Vagina (tissue), 2 donors: ENCODE measurements around the gene EFCAB6. TPM values are rescaled to one million over a fixed set of nuclear protein-coding genes. Genes with fewer than 3 reads are reported as not detected.

Experiments used
- DNase-seq, 2 donors: peaks; one replicate each; pipeline ENCODE4 v3.0.0-alpha.2; 2017; ENCODE audit errors: extremely low spot score in 2 of 2
- H3K27ac ChIP-seq: fragments of 200-600 bp; sonication (generic); one replicate; pipeline ENCODE4 v1.5.1; 2019
- H3K27me3 ChIP-seq: fragments of 200-600 bp; sonication (generic); one replicate; pipeline ENCODE4 v1.5.1; 2019
- H3K36me3 ChIP-seq, 2 donors: fragments of 200-600 bp; sonication (generic); one replicate each; pipeline ENCODE4 v1.5.1; 2017 to 2019
- H3K4me1 ChIP-seq: fragments of 200-600 bp; sonication (generic); one replicate; pipeline ENCODE4 v1.5.1; 2019
- H3K4me3 ChIP-seq, 2 donors: fragments of 200-600 bp; sonication (generic); 1 replicate in 1 of 2; 2 replicates in 1 of 2; pipeline ENCODE4 v1.5.1; 2016 to 2019
- H3K9me3 ChIP-seq: fragments of 200-600 bp; sonication (generic); one replicate; pipeline ENCODE4 v1.5.1; 2019
- POLR2A ChIP-seq, 2 donors: fragments of 450-650 bp; IDR thresholded peaks; one replicate each; pipeline ENCODE4 v1.6.1; 2017; ENCODE audit warnings: antibody characterized with exemption in 2 of 2, mild to moderate bottlenecking in 2 of 2, moderate library complexity in 2 of 2
- POLR2AphosphoS5 ChIP-seq, 2 donors: sonication (generic); formaldehyde crosslinking; IDR thresholded peaks; one replicate each; pipeline ENCODE4 v1.9.0; 2017; ENCODE audit warnings: antibody characterized with exemption in 2 of 2, mild to moderate bottlenecking in 2 of 2, low read depth in 1 of 2; ENCODE audit not compliant: insufficient read depth in 1 of 2
- intact Hi-C: fragments of 100-400 bp; cut with DNase I; formaldehyde crosslinking; loops from one replicate; pipeline ENCODE4 v1.15.1; 2023
- total RNA-seq: library from RNA; depleted of rRNA; stranded (reverse); fragments of >200 nt; gene quantifications from one replicate; pipeline ENCODE4 v1.2.3, GENCODE V29; 2016
- TF ChIP-seq, protein P1 (sequence below), 3 experiments: fragments of 450-650 bp in 2 of 3; fragments of 200-600 bp in 1 of 3; sonication (generic) in 1 of 3; IDR thresholded peaks; one replicate each; pipeline ENCODE4 v1.5.1; 2017 to 2019; ENCODE audit warnings: antibody characterized with exemption in 3 of 3, mild to moderate bottlenecking in 2 of 3, moderate library complexity in 2 of 3

EFCAB6 gene
- total RNA-seq, 1 donor from 2014 or later: 1.7 TPM

DNA sequence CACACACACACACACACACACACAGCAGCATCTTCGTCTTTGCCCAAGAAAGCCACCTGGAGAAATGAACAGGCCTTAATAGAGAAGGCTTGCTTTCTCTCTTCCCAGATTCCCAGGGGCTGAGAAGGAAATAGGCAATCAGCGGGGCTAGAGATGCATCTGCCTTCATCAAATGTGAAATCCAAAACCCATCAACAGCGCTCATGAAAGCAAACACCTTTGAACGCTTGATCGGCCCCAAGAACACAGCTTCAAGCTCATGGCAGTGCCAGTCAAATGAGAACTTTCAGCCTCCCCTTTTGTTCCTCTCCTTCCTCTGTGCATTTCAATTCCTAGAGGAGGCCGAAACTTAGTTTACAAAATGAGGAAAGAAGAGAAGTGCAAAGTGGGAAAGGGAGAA, 122.7 kb downstream of the EFCAB6 start:
- TF ChIP-seq, protein P1, sequence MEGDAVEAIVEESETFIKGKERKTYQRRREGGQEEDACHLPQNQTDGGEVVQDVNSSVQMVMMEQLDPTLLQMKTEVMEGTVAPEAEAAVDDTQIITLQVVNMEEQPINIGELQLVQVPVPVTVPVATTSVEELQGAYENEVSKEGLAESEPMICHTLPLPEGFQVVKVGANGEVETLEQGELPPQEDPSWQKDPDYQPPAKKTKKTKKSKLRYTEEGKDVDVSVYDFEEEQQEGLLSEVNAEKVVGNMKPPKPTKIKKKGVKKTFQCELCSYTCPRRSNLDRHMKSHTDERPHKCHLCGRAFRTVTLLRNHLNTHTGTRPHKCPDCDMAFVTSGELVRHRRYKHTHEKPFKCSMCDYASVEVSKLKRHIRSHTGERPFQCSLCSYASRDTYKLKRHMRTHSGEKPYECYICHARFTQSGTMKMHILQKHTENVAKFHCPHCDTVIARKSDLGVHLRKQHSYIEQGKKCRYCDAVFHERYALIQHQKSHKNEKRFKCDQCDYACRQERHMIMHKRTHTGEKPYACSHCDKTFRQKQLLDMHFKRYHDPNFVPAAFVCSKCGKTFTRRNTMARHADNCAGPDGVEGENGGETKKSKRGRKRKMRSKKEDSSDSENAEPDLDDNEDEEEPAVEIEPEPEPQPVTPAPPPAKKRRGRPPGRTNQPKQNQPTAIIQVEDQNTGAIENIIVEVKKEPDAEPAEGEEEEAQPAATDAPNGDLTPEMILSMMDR (IDR thresholded peaks at IDR 0.05): no peak
- TF ChIP-seq POLR2A (IDR thresholded peaks at IDR 0.05) (no peak), POLR2AphosphoS5 (IDR thresholded peaks at IDR 0.05; ENCODE audit: insufficient read depth in 1 of 2, low read depth in 1 of 2) (no peak)
- no peaks in the 10 kb centered on the region for H3K27me3 ChIP-seq
- no peaks in the 10 kb centered on the region for H3K36me3 ChIP-seq
- intact Hi-C loops: no loop called here
- DNase-seq: no peak
- H3K27ac ChIP-seq: no peak overlapping the region
- no peaks in the 10 kb centered on the region for H3K9me3 ChIP-seq
- no peaks in the 10 kb centered on the region for H3K4me1 ChIP-seq
- H3K4me3 ChIP-seq: no peak overlapping the region

DNA sequence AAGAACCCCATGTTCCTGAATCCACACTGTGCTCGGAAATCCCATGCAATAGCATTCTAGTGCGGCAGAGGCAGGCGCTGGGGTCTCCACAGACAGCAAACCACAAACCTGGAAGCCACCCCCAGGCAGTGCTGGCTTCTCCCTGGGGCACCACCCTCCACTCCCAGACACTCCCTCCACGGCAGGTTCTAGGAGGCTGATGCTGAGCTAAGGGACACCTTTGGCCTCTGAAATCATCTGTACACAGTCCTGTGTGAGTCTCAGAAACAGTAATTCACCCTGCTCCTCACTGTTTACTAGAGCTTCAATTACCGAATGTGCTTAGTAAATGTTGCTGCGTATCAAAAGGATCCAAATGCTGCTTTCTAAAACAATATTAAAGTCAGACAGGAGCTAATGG, 129.3 kb downstream of the EFCAB6 start:
- Histone ChIP-seq H3K27me3 (no peaks in the 10 kb centered on the region), H3K27ac (no peak overlapping the region), H3K4me3 (no peak overlapping the region), H3K9me3 (no peaks in the 10 kb centered on the region), H3K4me1 (no peaks in the 10 kb centered on the region), H3K36me3 (no peaks in the 10 kb centered on the region)
- no peak for DNase-seq
- intact Hi-C loops: no loop called here
- TF ChIP-seq, protein P1 (IDR thresholded peaks at IDR 0.05): no peak
- TF ChIP-seq POLR2AphosphoS5 (IDR thresholded peaks at IDR 0.05; ENCODE audit: insufficient read depth in 1 of 2, low read depth in 1 of 2) (no peak), POLR2A (IDR thresholded peaks at IDR 0.05) (no peak)

DNA sequence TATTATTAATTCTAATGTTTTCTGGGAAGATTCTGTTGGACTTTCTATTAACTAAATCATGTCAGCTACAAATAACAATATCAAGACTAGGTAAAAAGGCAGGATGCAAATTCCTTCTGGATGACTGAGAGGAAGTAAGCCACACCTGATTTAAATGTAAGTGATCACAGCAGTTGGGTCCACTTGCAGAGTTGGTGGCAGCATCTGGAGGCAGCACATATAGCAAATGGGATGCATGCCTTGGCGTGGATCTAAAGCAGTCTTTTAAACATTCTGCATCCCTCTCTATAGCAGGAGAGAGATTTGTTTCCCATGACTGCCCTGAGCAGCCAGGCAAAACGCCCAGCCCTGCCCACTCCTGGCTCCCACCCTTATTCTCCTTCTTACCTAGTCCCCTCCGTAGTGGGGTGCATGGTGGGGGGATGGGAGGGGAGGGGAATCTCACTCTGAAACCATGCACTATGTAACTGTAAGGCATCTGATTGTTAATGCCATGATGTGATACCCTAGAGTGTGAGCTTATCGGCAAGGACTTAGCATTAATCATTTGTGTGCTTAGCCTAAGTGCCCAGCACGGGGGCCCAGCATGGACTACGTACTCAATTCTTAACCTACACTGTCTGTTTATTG, 130.3 kb downstream of the EFCAB6 start:
- Histone ChIP-seq H3K36me3 (no peaks in the 10 kb centered on the region), H3K4me1 (no peaks in the 10 kb centered on the region), H3K4me3 (no peak overlapping the region), H3K27me3 (no peaks in the 10 kb centered on the region), H3K9me3 (no peaks in the 10 kb centered on the region), H3K27ac (no peak overlapping the region)
- no peak for DNase-seq
- TF ChIP-seq POLR2A (IDR thresholded peaks at IDR 0.05) (no peak), POLR2AphosphoS5 (IDR thresholded peaks at IDR 0.05; ENCODE audit: insufficient read depth in 1 of 2, low read depth in 1 of 2) (no peak)
- TF ChIP-seq, protein P1 (IDR thresholded peaks at IDR 0.05): no peak
- intact Hi-C loops: no loop called here

DNA sequence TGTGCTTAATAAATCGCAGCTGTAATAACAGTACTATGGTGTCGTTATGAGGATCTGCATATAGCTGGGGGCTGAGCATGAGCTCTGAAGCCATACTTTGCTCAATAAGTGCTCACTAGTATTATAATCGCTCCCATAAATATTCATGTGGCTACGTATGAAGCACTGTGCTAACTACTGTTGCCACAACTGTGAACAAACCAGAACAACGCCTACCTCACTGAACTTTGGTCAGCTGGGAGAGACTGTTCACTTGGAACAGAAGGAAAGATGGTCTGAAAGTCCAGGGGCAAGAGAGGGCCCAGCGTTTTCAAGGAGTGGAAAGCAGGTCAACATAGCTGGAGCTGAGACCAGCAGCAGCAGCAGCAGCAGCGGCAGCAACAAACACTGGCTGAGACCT, 141.6 kb downstream of the EFCAB6 start:
- no peak for DNase-seq
- H3K4me1 ChIP-seq: no peaks in the 10 kb centered on the region
- intact Hi-C loops: no loop called here
- H3K4me3 ChIP-seq: no peak overlapping the region
- no peaks in the 10 kb centered on the region for H3K36me3 ChIP-seq
- no peaks in the 10 kb centered on the region for H3K9me3 ChIP-seq
- no peaks in the 10 kb centered on the region for H3K27me3 ChIP-seq
- no peak for TF ChIP-seq POLR2A (IDR thresholded peaks at IDR 0.05)
- no peak for TF ChIP-seq POLR2AphosphoS5 (IDR thresholded peaks at IDR 0.05; ENCODE audit: insufficient read depth in 1 of 2, low read depth in 1 of 2)
- TF ChIP-seq, protein P1 (IDR thresholded peaks at IDR 0.05): no peak
- no peak overlapping the region for H3K27ac ChIP-seq

DNA sequence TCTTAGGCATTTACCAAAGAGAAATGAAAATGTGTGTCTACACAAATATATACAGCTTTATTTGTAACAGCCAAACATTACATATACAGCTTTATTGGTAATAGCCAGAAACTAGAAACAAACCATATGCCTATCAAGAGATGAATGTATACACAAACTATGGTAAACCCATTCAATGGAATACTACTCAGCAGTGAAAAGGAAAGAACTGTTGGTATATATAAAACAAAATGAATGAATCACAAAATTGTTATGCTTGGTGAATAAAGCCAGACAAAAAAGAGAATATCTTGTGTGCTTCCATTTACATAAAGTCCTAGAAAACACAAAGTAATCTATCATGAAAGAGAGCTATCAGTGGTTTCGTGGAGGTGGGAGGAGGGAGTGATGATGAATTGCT, 142.9 kb downstream of the EFCAB6 start:
- no peaks in the 10 kb centered on the region for H3K4me1 ChIP-seq
- H3K27ac ChIP-seq: no peak overlapping the region
- H3K36me3 ChIP-seq: no peaks in the 10 kb centered on the region
- H3K4me3 ChIP-seq: no peak overlapping the region
- TF ChIP-seq, protein P1 (IDR thresholded peaks at IDR 0.05): no peak
- TF ChIP-seq POLR2A (IDR thresholded peaks at IDR 0.05) (no peak), POLR2AphosphoS5 (IDR thresholded peaks at IDR 0.05; ENCODE audit: insufficient read depth in 1 of 2, low read depth in 1 of 2) (no peak)
- no peaks in the 10 kb centered on the region for H3K9me3 ChIP-seq
- no peak for DNase-seq
- intact Hi-C loops: no loop called here
- H3K27me3 ChIP-seq: no peaks in the 10 kb centered on the region
